ENCODE results near the gene CCT8L2. TPM values are rescaled to one million over a fixed set of nuclear protein-coding genes. Genes with fewer than 3 reads are reported as not detected.
"Not testable (repeated sequence)": the region's sequence is repeated elsewhere in the genome, so short reads cannot be mapped to it uniquely, and the experiment has no call there.

CCT8L2 gene
- total RNA-seq, 1 experiment from 2014 or later = not detected

GRCh38 chr22:16617516-16617915 lies 24.9 kb upstream of the CCT8L2 start:
- H3K4me2 ChIP-seq (ENCODE audit: insufficient read depth, insufficient read length, low read length); H4K20me1 ChIP-seq (ENCODE audit: control insufficient read depth, insufficient read depth, insufficient read length); DNase-seq; H2BK120ac ChIP-seq (ENCODE audit: low read depth, low read length, poor library complexity, severe bottlenecking); H3K79me2 ChIP-seq (ENCODE audit: insufficient read depth, low read length); H3K4me1 Mint-ChIP-seq; H3K27me3 ChIP-seq (ENCODE audit: insufficient read depth, low read length); H3K23me2 ChIP-seq (ENCODE audit: insufficient read length, low read depth, low read length, poor library complexity, severe bottlenecking); H2BK20ac ChIP-seq (ENCODE audit: low read depth, low read length, poor library complexity, severe bottlenecking); H3K79me1 ChIP-seq (ENCODE audit: insufficient read depth, low read depth, low read length, poor library complexity, severe bottlenecking); H3K18ac ChIP-seq (ENCODE audit: insufficient read length, low read depth, low read length); H3K56ac ChIP-seq (ENCODE audit: insufficient read length, low read depth, low read length); H3K27ac ChIP-seq (ENCODE audit: insufficient read length, low read depth, low read length); H3K4me3 Mint-ChIP-seq; H2BK12ac ChIP-seq (ENCODE audit: insufficient read length, low read depth, low read length); H3K4ac ChIP-seq (ENCODE audit: low read depth, low read length); H4K91ac ChIP-seq (ENCODE audit: insufficient read length, low read depth, low read length); H3K27me3 Mint-ChIP-seq (ENCODE audit: low read depth); H4K8ac ChIP-seq (replicated peaks; ENCODE audit: insufficient read length, low read depth, low read length); H3K23ac ChIP-seq (ENCODE audit: insufficient read length, low read depth, low read length); H3K4me1 ChIP-seq (ENCODE audit: insufficient read depth, low read length); H2AK5ac ChIP-seq (ENCODE audit: insufficient read length, low read length); H2AFZ ChIP-seq (ENCODE audit: low read length); H3K14ac ChIP-seq (ENCODE audit: insufficient read depth, low read length); H3T11ph ChIP-seq (ENCODE audit: low read length); H3K9ac ChIP-seq (ENCODE audit: extremely low read depth, insufficient read length, low read length); H3K9me3 ChIP-seq (ENCODE audit: control insufficient read depth, low read depth, low read length); H2BK15ac ChIP-seq (ENCODE audit: low read depth, low read length); H4K5ac ChIP-seq (ENCODE audit: insufficient read length, low read depth, low read length); H2BK5ac ChIP-seq (ENCODE audit: insufficient read length, low read length); H3K27ac Mint-ChIP-seq: not testable (repeated sequence)
- no CpG with 5 or more reads among the region's 3 CpGs for WGBS (ENCODE audit: extremely low coverage, insufficient read length, low lambda C conversion rate)
- H3K36me3 Mint-ChIP-seq (ENCODE audit: insufficient read depth in 1 of 3, low read depth in 3 of 3) = peaks cover 7 to 12% (median 8%) of the 10 kb centered on the region in 3 experiments; a peak in 5 of 7 replicates
- peaks cover 80 to 85% of the 10 kb centered on the region in 2 experiments for H3K9me3 Mint-ChIP-seq

- H2BK12ac ChIP-seq (ENCODE audit: insufficient read length, low read depth, low read length); H3K4me3 Mint-ChIP-seq; H3K4ac ChIP-seq (ENCODE audit: low read depth, low read length); H3K23me2 ChIP-seq (ENCODE audit: insufficient read length, low read depth, low read length, poor library complexity, severe bottlenecking); H2BK120ac ChIP-seq (ENCODE audit: low read depth, low read length, poor library complexity, severe bottlenecking); H3K14ac ChIP-seq (ENCODE audit: insufficient read depth, low read length); H3K9ac ChIP-seq (ENCODE audit: extremely low read depth, insufficient read length, low read length); H4K5ac ChIP-seq (ENCODE audit: insufficient read length, low read depth, low read length); H2AK5ac ChIP-seq (ENCODE audit: insufficient read length, low read length); H3K23ac ChIP-seq (ENCODE audit: insufficient read length, low read depth, low read length); H3K79me2 ChIP-seq (ENCODE audit: insufficient read depth, low read length); DNase-seq; H4K20me1 ChIP-seq (ENCODE audit: control insufficient read depth, insufficient read depth, insufficient read length); H3K27ac Mint-ChIP-seq; H3K27ac ChIP-seq (ENCODE audit: insufficient read length, low read depth, low read length); H3K4me1 ChIP-seq (ENCODE audit: insufficient read depth, low read length); H3K4me1 Mint-ChIP-seq; H4K91ac ChIP-seq (ENCODE audit: insufficient read length, low read depth, low read length); H3K18ac ChIP-seq (ENCODE audit: insufficient read length, low read depth, low read length); H3K27me3 ChIP-seq (ENCODE audit: insufficient read depth, low read length); H2BK5ac ChIP-seq (ENCODE audit: insufficient read length, low read length); H4K8ac ChIP-seq (replicated peaks; ENCODE audit: insufficient read length, low read depth, low read length); H3K27me3 Mint-ChIP-seq (ENCODE audit: low read depth); H2BK15ac ChIP-seq (ENCODE audit: low read depth, low read length); H2AFZ ChIP-seq (ENCODE audit: low read length); H3T11ph ChIP-seq (ENCODE audit: low read length); H2BK20ac ChIP-seq (ENCODE audit: low read depth, low read length, poor library complexity, severe bottlenecking); H3K56ac ChIP-seq (ENCODE audit: insufficient read length, low read depth, low read length); H3K4me2 ChIP-seq (ENCODE audit: insufficient read depth, insufficient read length, low read length); H3K79me1 ChIP-seq (ENCODE audit: insufficient read depth, low read depth, low read length, poor library complexity, severe bottlenecking): not testable (repeated sequence)
- peaks cover 82 to 87% of the 10 kb centered on the region in 2 experiments for H3K9me3 Mint-ChIP-seq
- WGBS (ENCODE audit: extremely low coverage, insufficient read length, low lambda C conversion rate) = no CpG with 5 or more reads among the region's 3 CpGs
- H3K36me3 Mint-ChIP-seq (ENCODE audit: insufficient read depth in 1 of 3, low read depth in 3 of 3) = peaks cover 11 to 20% (median 16%) of the 10 kb centered on the region in 3 experiments; a peak in 6 of 7 replicates
- H3K9me3 ChIP-seq (ENCODE audit: control insufficient read depth, low read depth, low read length) = peaks cover 12% of the 10 kb centered on the region
Observed at GRCh38 chr22:16616390-16616938, 23.9 kb upstream of the CCT8L2 start.
